ENCODE results near the gene ZNF512B. TPM values are rescaled to one million over a fixed set of nuclear protein-coding genes. Genes with fewer than 3 reads are reported as not detected.
"Not testable (repeated sequence)": the region's sequence is repeated elsewhere in the genome, so short reads cannot be mapped to it uniquely, and the experiment has no call there.

The ZNF512B gene
- total RNA-seq, 2 experiments from 2014 or later: 7.9 to 8.3 TPM

- no peak for DNase-seq
- CTCF ChIA-PET: interaction anchor here (1.3 kb wide), 1 partner anchor 108 kb away, joined by 4 read pairs; no protein-coding TSS in a partner anchor
- H3K9me3 Mint-ChIP-seq: no peaks in the 10 kb centered on the region
- intact Hi-C loops (cut with micrococcal nuclease): no loop called here
- peaks cover 26% of the 10 kb centered on the region for H3K36me3 Mint-ChIP-seq (ENCODE audit: low read depth)
- H3K27me3 Mint-ChIP-seq (ENCODE audit: low read depth): no peaks in the 10 kb centered on the region
- H3K4me1 Mint-ChIP-seq (ENCODE audit: low read depth): no peaks in the 10 kb centered on the region
- no peak overlapping the region for H3K27ac Mint-ChIP-seq
- no peak overlapping the region for H3K4me3 Mint-ChIP-seq
Observed at GRCh38 chr20:63930971-63931553, 38.7 kb downstream of the ZNF512B start.

GRCh38 chr20:63929473-63929883 is 40.3 kb downstream of the ZNF512B start:
- H3K4me3 Mint-ChIP-seq; intact Hi-C loops (cut with micrococcal nuclease); H3K27ac Mint-ChIP-seq; H3K9me3 Mint-ChIP-seq; H3K4me1 Mint-ChIP-seq (ENCODE audit: low read depth); CTCF ChIA-PET; DNase-seq; H3K27me3 Mint-ChIP-seq (ENCODE audit: low read depth): not testable (repeated sequence)
- peaks cover 22% of the 10 kb centered on the region for H3K36me3 Mint-ChIP-seq (ENCODE audit: low read depth)

GRCh38 chr20:63929071-63929470 is 40.7 kb downstream of the ZNF512B start:
- Mint-ChIP-seq H3K27ac (no peak overlapping the region), H3K4me3 (no peak overlapping the region)

GRCh38 chr20:63926298-63926697 is 43.4 kb downstream of the ZNF512B start:
- CTCF ChIA-PET: interaction anchor here (1.3 kb wide), 1 partner anchor 11 kb away, joined by 4 read pairs; no protein-coding TSS in a partner anchor

More at GRCh38 chr20:63929071-63929470, 40.7 kb downstream of the ZNF512B start:
- Mint-ChIP-seq H3K9me3 (no peaks in the 10 kb centered on the region), H3K4me1 (ENCODE audit: low read depth) (peaks cover 2% of the 10 kb centered on the region), H3K27me3 (ENCODE audit: low read depth) (no peaks in the 10 kb centered on the region), H3K36me3 (ENCODE audit: low read depth) (peaks cover 22% of the 10 kb centered on the region)
- intact Hi-C loops (cut with micrococcal nuclease): no loop called here
- no peak for DNase-seq
- CTCF ChIA-PET: no interaction called here

GRCh38 chr20:63924241-63924640 is 45.5 kb downstream of the ZNF512B start:
- Mint-ChIP-seq H3K9me3 (no peaks in the 10 kb centered on the region), H3K4me3 (no peak overlapping the region), H3K4me1 (ENCODE audit: low read depth) (peaks cover 4% of the 10 kb centered on the region), H3K36me3 (ENCODE audit: low read depth) (peaks cover 15% of the 10 kb centered on the region), H3K27ac (no peak overlapping the region), H3K27me3 (ENCODE audit: low read depth) (no peaks in the 10 kb centered on the region)
- no peak for DNase-seq
- CTCF ChIA-PET: no interaction called here
- intact Hi-C loops (cut with micrococcal nuclease): no loop called here

More at GRCh38 chr20:63926298-63926697, 43.4 kb downstream of the ZNF512B start:
- intact Hi-C loops (cut with micrococcal nuclease): no loop called here
- H3K4me1 Mint-ChIP-seq (ENCODE audit: low read depth): peaks cover 4% of the 10 kb centered on the region
- peaks cover 20% of the 10 kb centered on the region for H3K36me3 Mint-ChIP-seq (ENCODE audit: low read depth)
- H3K4me3 Mint-ChIP-seq: no peak overlapping the region
- no peak overlapping the region for H3K27ac Mint-ChIP-seq
- H3K27me3 Mint-ChIP-seq (ENCODE audit: low read depth): no peaks in the 10 kb centered on the region
- DNase-seq: no peak
- no peaks in the 10 kb centered on the region for H3K9me3 Mint-ChIP-seq

GRCh38 chr20:63923651-63924050 is 46.1 kb downstream of the ZNF512B start:
- Mint-ChIP-seq H3K9me3 (no peaks in the 10 kb centered on the region), H3K27ac (no peak overlapping the region), H3K27me3 (ENCODE audit: low read depth) (no peaks in the 10 kb centered on the region), H3K4me1 (ENCODE audit: low read depth) (peaks cover 4% of the 10 kb centered on the region), H3K4me3 (no peak overlapping the region), H3K36me3 (ENCODE audit: low read depth) (peaks cover 10% of the 10 kb centered on the region)
- intact Hi-C loops (cut with micrococcal nuclease): no loop called here
- no peak for DNase-seq
- CTCF ChIA-PET: interaction anchor here (0.6 kb wide), 1 partner anchor 1107 kb away, joined by 3 read pairs; no protein-coding TSS in a partner anchor

GRCh38 chr20:63920226-63920625 is 49.5 kb downstream of the ZNF512B start:
- no peak overlapping the region for H3K4me3 Mint-ChIP-seq
- CTCF ChIA-PET: no interaction called here
- DNase-seq: no peak
- no peaks in the 10 kb centered on the region for H3K27me3 Mint-ChIP-seq (ENCODE audit: low read depth)
- intact Hi-C loops (cut with micrococcal nuclease): no loop called here
- H3K27ac Mint-ChIP-seq: no peak overlapping the region
- no peaks in the 10 kb centered on the region for H3K9me3 Mint-ChIP-seq
- H3K36me3 Mint-ChIP-seq (ENCODE audit: low read depth): peaks cover 12% of the 10 kb centered on the region
- H3K4me1 Mint-ChIP-seq (ENCODE audit: low read depth): peaks cover 6% of the 10 kb centered on the region

GRCh38 chr20:63919130-63919529 is 50.6 kb downstream of the ZNF512B start:
- CTCF ChIA-PET: interaction anchor here (1.8 kb wide), 1 partner anchor 55 kb away, joined by 4 read pairs; no protein-coding TSS in a partner anchor
- H3K4me3 Mint-ChIP-seq: no peak overlapping the region
- no peak for DNase-seq
- H3K36me3 Mint-ChIP-seq (ENCODE audit: low read depth): peaks cover 16% of the 10 kb centered on the region
- H3K27ac Mint-ChIP-seq: no peak overlapping the region
- H3K4me1 Mint-ChIP-seq (ENCODE audit: low read depth): peaks cover 7% of the 10 kb centered on the region
- peaks cover 2% of the 10 kb centered on the region for H3K9me3 Mint-ChIP-seq
- intact Hi-C loops (cut with micrococcal nuclease): no loop called here
- no peaks in the 10 kb centered on the region for H3K27me3 Mint-ChIP-seq (ENCODE audit: low read depth)

GRCh38 chr20:63917811-63918210 is 51.9 kb downstream of the ZNF512B start:
- no peak overlapping the region for H3K4me3 Mint-ChIP-seq
- H3K27ac Mint-ChIP-seq: peak overlapping the region; percentile 61

GRCh38 chr20:63916371-63916939 is 53.3 kb downstream of the ZNF512B start:
- CTCF ChIA-PET; H3K9me3 Mint-ChIP-seq; H3K27ac Mint-ChIP-seq; DNase-seq; H3K4me3 Mint-ChIP-seq; H3K27me3 Mint-ChIP-seq (ENCODE audit: low read depth); intact Hi-C loops (cut with micrococcal nuclease): not testable (repeated sequence)
- Mint-ChIP-seq H3K4me1 (ENCODE audit: low read depth) (peaks cover 14% of the 10 kb centered on the region), H3K36me3 (ENCODE audit: low read depth) (peaks cover 15% of the 10 kb centered on the region)

More at GRCh38 chr20:63917811-63918210, 51.9 kb downstream of the ZNF512B start:
- Mint-ChIP-seq H3K9me3 (peaks cover 2% of the 10 kb centered on the region), H3K27me3 (ENCODE audit: low read depth) (no peaks in the 10 kb centered on the region), H3K36me3 (ENCODE audit: low read depth) (peaks cover 16% of the 10 kb centered on the region), H3K4me1 (ENCODE audit: low read depth) (peaks cover 9% of the 10 kb centered on the region)
- CTCF ChIA-PET: interaction anchor here (1.8 kb wide), 1 partner anchor 56 kb away, joined by 4 read pairs; no protein-coding TSS in a partner anchor
- intact Hi-C loops (cut with micrococcal nuclease): no loop called here
- DNase-seq: no peak

GRCh38 chr20:63915471-63915870 is 54.3 kb downstream of the ZNF512B start:
- Mint-ChIP-seq H3K27ac (no peak overlapping the region), H3K4me3 (no peak overlapping the region), H3K9me3 (peaks cover 2% of the 10 kb centered on the region), H3K4me1 (ENCODE audit: low read depth) (peaks cover 22% of the 10 kb centered on the region), H3K36me3 (ENCODE audit: low read depth) (peaks cover 15% of the 10 kb centered on the region), H3K27me3 (ENCODE audit: low read depth) (no peaks in the 10 kb centered on the region)
- DNase-seq: no peak
- CTCF ChIA-PET: interaction anchor here (0.7 to 1.3 kb wide), 3 partner anchors 12 to 20 kb away, joined by 3 to 5 read pairs (median 4); no protein-coding TSS in a partner anchor
- intact Hi-C loops (cut with micrococcal nuclease): no loop called here

GRCh38 chr20:63913768-63914167 is 56.0 kb downstream of the ZNF512B start:
- peaks cover 31% of the 10 kb centered on the region for H3K4me1 Mint-ChIP-seq (ENCODE audit: low read depth)
- intact Hi-C loops (cut with micrococcal nuclease): no loop called here
- no peak overlapping the region for H3K4me3 Mint-ChIP-seq
- CTCF ChIA-PET: no interaction called here
- H3K27me3 Mint-ChIP-seq (ENCODE audit: low read depth): no peaks in the 10 kb centered on the region
- DNase-seq: no peak
- H3K27ac Mint-ChIP-seq: no peak overlapping the region
- peaks cover 15% of the 10 kb centered on the region for H3K36me3 Mint-ChIP-seq (ENCODE audit: low read depth)
- H3K9me3 Mint-ChIP-seq: peaks cover 2% of the 10 kb centered on the region

GRCh38 chr20:63911176-63911575 is 58.6 kb downstream of the ZNF512B start:
- H3K9me3 Mint-ChIP-seq: peaks cover 2% of the 10 kb centered on the region
- no peak overlapping the region for H3K4me3 Mint-ChIP-seq
- intact Hi-C loops (cut with micrococcal nuclease): no loop called here
- H3K4me1 Mint-ChIP-seq (ENCODE audit: low read depth): peaks cover 39% of the 10 kb centered on the region
- no peak for DNase-seq
- H3K27ac Mint-ChIP-seq: no peak overlapping the region
- H3K27me3 Mint-ChIP-seq (ENCODE audit: low read depth): no peaks in the 10 kb centered on the region
- peaks cover 9% of the 10 kb centered on the region for H3K36me3 Mint-ChIP-seq (ENCODE audit: low read depth)
- CTCF ChIA-PET: interaction anchor here (0.6 to 3.5 kb wide), 6 partner anchors 17 to 139 kb away, joined by 3 to 10 read pairs (median 4); no protein-coding TSS in a partner anchor

Measured in activated naive CD4-positive, alpha-beta T cell treated with anti-CD3 and anti-CD28 coated beads for 36 hours (primary cell).